HEK293 (cell line): Measurements from ENCODE around the gene LUZP2.

Source experiments
- KLF9 ChIP-seq: fragments of 450-650 bp; formaldehyde crosslinking; IDR thresholded peaks from 2 replicates; pipeline ENCODE4 v1.5.1; 2016; ENCODE audit warnings: missing biosample characterization, missing genetic modification characterization, low read depth
- TCF7L2 ChIP-seq: IDR thresholded peaks from 2 replicates; pipeline ENCODE4 v1.6.1; 2011; ENCODE audit warnings: low read depth, mild to moderate bottlenecking, inconsistent platforms, low read length, moderate library complexity, borderline replicate concordance
- ZNF354C ChIP-seq: fragments of 450-650 bp; formaldehyde crosslinking; IDR thresholded peaks from 2 replicates; pipeline ENCODE4 v1.5.1; 2016; ENCODE audit warnings: missing biosample characterization, missing genetic modification characterization, low read depth, borderline replicate concordance
- ZNF423 ChIP-seq: fragments of 450-650 bp; formaldehyde crosslinking; IDR thresholded peaks from 2 replicates; pipeline ENCODE4 v1.5.1; 2016; ENCODE audit warnings: missing biosample characterization, missing genetic modification characterization
- ZNF585B ChIP-seq: fragments of 450-650 bp; formaldehyde crosslinking; IDR thresholded peaks from 2 replicates; pipeline ENCODE4 v1.5.1; 2016; ENCODE audit warnings: missing biosample characterization, missing genetic modification characterization
- ZNF610 ChIP-seq: fragments of 450-650 bp; formaldehyde crosslinking; IDR thresholded peaks from 2 replicates; pipeline ENCODE4 v1.5.1; 2016; ENCODE audit warnings: missing biosample characterization, missing genetic modification characterization, borderline replicate concordance
- ZNF624 ChIP-seq: fragments of 450-650 bp; formaldehyde crosslinking; IDR thresholded peaks from 2 replicates; pipeline ENCODE4 v1.5.1; 2017; ENCODE audit warnings: missing biosample characterization, missing genetic modification characterization
- ZNF660 ChIP-seq: fragments of 450-650 bp; IDR thresholded peaks from 2 replicates; pipeline ENCODE4 v1.5.1; 2018; ENCODE audit warnings: missing biosample characterization, mild to moderate bottlenecking, missing genetic modification characterization
- TF ChIP-seq, protein P1 (sequence below): fragments of 450-650 bp; formaldehyde crosslinking; IDR thresholded peaks from 2 replicates; pipeline ENCODE4 v1.5.1; 2016; ENCODE audit warnings: missing biosample characterization, missing genetic modification characterization
- TF ChIP-seq, protein P2 (sequence below): fragments of 450-650 bp; formaldehyde crosslinking; IDR thresholded peaks from 2 replicates; pipeline ENCODE4 v1.5.1; 2016; ENCODE audit warnings: missing biosample characterization, missing genetic modification characterization
- TF ChIP-seq, protein P3 (sequence below): fragments of 450-650 bp; formaldehyde crosslinking; IDR thresholded peaks from 2 replicates; pipeline ENCODE4 v1.5.1; 2016; ENCODE audit warnings: missing biosample characterization, missing genetic modification characterization
- TF ChIP-seq, protein P4 (sequence below): fragments of 450-650 bp; formaldehyde crosslinking; IDR thresholded peaks from 2 replicates; pipeline ENCODE4 v1.5.1; 2016; ENCODE audit warnings: missing biosample characterization, missing genetic modification characterization

DNA sequence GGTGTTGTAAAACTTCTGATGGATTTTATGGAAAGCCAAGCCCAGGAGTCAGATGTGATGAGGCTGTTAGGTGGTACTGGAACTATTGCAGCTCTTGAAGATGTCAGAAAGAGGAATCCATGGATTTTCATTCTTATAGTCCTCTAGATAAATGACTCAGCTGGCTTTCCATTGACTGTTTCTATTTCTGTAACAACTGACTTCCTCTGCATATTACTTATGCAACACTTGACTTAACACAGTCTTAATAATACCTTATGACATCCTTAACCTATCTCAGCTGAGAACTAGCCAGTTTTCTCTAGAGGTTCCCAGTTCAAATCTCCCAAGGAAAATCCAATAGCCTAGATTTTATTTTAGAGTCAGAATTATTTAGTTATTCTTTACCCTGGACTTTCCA is 263.8 kb downstream of the LUZP2 start:
- TF ChIP-seq, protein P1, sequence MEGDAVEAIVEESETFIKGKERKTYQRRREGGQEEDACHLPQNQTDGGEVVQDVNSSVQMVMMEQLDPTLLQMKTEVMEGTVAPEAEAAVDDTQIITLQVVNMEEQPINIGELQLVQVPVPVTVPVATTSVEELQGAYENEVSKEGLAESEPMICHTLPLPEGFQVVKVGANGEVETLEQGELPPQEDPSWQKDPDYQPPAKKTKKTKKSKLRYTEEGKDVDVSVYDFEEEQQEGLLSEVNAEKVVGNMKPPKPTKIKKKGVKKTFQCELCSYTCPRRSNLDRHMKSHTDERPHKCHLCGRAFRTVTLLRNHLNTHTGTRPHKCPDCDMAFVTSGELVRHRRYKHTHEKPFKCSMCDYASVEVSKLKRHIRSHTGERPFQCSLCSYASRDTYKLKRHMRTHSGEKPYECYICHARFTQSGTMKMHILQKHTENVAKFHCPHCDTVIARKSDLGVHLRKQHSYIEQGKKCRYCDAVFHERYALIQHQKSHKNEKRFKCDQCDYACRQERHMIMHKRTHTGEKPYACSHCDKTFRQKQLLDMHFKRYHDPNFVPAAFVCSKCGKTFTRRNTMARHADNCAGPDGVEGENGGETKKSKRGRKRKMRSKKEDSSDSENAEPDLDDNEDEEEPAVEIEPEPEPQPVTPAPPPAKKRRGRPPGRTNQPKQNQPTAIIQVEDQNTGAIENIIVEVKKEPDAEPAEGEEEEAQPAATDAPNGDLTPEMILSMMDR, result no peak
- no peak for TF ChIP-seq ZNF660 (tag by site-specific recombination)
- no peak for TF ChIP-seq ZNF585B (tag by site-specific recombination)
- TF ChIP-seq TCF7L2, result no peak
- no peak for TF ChIP-seq KLF9 (tag by site-specific recombination)
- TF ChIP-seq ZNF624 (tag by site-specific recombination), result no peak
- TF ChIP-seq, protein P2, sequence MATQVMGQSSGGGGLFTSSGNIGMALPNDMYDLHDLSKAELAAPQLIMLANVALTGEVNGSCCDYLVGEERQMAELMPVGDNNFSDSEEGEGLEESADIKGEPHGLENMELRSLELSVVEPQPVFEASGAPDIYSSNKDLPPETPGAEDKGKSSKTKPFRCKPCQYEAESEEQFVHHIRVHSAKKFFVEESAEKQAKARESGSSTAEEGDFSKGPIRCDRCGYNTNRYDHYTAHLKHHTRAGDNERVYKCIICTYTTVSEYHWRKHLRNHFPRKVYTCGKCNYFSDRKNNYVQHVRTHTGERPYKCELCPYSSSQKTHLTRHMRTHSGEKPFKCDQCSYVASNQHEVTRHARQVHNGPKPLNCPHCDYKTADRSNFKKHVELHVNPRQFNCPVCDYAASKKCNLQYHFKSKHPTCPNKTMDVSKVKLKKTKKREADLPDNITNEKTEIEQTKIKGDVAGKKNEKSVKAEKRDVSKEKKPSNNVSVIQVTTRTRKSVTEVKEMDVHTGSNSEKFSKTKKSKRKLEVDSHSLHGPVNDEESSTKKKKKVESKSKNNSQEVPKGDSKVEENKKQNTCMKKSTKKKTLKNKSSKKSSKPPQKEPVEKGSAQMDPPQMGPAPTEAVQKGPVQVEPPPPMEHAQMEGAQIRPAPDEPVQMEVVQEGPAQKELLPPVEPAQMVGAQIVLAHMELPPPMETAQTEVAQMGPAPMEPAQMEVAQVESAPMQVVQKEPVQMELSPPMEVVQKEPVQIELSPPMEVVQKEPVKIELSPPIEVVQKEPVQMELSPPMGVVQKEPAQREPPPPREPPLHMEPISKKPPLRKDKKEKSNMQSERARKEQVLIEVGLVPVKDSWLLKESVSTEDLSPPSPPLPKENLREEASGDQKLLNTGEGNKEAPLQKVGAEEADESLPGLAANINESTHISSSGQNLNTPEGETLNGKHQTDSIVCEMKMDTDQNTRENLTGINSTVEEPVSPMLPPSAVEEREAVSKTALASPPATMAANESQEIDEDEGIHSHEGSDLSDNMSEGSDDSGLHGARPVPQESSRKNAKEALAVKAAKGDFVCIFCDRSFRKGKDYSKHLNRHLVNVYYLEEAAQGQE (tag by site-specific recombination), result no peak
- no peak for TF ChIP-seq ZNF610 (tag by site-specific recombination)
- no peak for TF ChIP-seq ZNF423 (tag by site-specific recombination)
- TF ChIP-seq ZNF354C, result no peak
- TF ChIP-seq, protein P3, sequence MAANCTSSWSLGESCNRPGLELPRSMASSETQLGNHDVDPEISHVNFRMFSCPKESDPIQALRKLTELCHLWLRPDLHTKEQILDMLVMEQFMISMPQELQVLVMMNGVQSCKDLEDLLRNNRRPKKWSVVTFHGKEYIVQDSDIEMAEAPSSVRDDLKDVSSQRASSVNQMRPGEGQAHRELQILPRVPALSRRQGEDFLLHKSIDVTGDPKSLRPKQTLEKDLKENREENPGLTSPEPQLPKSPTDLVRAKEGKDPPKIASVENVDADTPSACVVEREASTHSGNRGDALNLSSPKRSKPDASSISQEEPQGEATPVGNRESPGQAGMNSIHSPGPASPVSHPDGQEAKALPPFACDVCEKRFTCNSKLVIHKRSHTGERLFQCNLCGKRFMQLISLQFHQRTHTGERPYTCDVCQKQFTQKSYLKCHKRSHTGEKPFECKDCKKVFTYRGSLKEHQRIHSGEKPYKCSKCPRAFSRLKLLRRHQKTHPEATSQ (tag by site-specific recombination), result no peak
- TF ChIP-seq, protein P4, sequence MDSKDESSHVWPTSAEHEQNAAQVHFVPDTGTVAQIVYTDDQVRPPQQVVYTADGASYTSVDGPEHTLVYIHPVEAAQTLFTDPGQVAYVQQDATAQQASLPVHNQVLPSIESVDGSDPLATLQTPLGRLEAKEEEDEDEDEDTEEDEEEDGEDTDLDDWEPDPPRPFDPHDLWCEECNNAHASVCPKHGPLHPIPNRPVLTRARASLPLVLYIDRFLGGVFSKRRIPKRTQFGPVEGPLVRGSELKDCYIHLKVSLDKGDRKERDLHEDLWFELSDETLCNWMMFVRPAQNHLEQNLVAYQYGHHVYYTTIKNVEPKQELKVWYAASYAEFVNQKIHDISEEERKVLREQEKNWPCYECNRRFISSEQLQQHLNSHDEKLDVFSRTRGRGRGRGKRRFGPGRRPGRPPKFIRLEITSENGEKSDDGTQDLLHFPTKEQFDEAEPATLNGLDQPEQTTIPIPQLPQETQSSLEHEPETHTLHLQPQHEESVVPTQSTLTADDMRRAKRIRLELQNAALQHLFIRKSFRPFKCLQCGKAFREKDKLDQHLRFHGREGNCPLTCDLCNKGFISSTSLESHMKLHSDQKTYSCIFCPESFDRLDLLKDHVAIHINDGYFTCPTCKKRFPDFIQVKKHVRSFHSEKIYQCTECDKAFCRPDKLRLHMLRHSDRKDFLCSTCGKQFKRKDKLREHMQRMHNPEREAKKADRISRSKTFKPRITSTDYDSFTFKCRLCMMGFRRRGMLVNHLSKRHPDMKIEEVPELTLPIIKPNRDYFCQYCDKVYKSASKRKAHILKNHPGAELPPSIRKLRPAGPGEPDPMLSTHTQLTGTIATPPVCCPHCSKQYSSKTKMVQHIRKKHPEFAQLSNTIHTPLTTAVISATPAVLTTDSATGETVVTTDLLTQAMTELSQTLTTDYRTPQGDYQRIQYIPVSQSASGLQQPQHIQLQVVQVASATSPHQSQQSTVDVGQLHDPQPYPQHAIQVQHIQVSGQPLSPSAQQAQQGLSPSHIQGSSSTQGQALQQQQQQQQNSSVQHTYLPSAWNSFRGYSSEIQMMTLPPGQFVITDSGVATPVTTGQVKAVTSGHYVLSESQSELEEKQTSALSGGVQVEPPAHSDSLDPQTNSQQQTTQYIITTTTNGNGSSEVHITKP, result no peak
